ENCODE data around the gene TLE3.

Gene TLE3

DNA sequence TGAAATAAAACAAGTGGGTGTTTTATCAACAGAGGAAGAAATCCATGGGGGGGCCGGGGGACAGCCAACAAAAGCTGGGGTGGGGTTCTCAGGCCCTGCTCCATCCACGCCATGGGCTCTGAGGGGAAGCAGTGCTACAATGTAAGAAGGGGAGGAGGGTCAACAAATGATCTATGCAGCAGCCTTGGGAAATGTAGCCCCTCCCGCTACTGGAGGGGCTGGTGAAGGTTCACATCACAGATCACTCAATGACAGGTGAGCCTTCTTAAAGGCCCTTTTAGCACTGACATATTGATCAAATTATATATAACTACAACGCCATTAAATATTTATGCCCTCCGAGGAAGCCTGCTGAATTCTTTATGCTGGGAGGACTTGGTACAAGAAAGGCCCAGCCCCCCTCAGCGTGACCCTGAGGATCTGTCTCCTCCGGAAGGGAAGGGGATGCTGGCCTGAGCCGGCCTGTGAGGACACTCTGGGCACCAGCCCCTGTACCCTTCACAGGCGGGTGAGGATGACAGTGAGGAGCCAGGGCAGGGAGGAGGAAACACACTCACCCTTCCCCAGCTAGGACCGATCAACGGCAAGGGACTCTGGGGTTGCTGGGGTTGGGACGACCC, 15.3 kb downstream of the TLE3 start:
- no peak for DNase-seq

- no peak for DNase-seq
Observed at GRCh38 chr15:70081612-70082011, 16.1 kb downstream of the TLE3 start.

DNA sequence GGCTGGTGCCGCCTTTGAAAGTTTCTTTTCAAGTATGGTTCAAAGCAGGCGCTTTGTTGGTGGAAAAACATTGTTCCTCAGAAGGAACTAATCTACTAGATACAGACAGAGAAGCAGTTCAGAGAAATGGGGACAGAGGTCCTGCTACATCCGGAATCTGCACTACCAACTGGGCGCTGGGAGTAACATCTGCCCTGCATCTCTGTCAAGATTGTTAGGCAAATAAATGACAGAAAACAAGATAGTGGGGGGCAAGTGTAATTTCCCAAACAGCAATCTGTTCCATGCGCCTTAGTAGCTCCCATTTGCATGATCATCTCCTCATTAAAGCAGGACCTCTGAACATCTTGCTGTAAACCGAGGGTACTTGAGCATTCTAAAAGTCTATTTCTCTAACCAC, 17.4 kb downstream of the TLE3 start:
- no peak for DNase-seq

- no peak for DNase-seq
Observed at GRCh38 chr15:70079888-70080287, 17.8 kb downstream of the TLE3 start.

DNA sequence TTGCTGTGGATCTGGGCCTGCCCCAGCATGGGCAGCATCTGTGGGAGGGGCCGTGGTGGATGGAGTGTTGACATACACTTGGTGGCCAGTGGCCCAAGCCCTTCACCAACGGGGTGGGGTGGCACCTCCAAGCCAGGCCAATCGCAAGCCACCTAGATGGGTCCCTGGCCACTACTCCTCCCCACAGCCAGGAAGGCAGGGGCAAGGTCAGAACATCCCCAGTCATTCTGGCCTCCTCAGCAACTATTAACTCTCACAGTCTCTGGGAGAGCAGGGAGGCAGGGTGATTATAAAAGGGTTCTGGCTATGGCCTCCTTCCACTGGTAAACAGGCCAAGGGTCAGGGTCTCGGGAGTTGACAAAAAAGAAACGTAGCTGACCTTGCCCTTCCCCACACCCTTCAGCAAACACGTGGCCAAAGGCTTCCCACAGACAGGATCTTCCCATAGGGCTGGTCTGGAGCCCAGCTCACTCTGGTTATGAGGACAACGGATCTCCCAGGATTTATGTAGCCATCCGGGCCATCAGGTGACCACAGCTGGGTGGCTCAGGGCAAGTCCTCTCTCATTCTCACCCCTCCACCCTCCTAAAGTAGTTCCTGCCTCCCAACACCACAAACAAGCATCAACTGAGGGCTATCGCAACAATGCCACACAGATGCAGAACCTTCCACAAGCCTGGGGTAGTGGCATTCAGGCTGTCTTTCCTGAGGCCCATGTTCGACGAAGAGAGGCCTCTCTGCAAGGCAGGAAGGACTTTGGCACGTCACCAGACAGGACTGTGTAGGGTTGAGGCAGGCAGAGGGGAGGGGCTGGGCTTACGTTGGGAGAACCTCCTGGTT, 18.9 kb downstream of the TLE3 start:
- DNase-seq: no peak

- DNase-seq: no peak
Observed at GRCh38 chr15:70077188-70078147, 20.2 kb downstream of the TLE3 start.

- no peak for DNase-seq
Observed at GRCh38 chr15:70074380-70074779, 23.3 kb downstream of the TLE3 start.

DNA sequence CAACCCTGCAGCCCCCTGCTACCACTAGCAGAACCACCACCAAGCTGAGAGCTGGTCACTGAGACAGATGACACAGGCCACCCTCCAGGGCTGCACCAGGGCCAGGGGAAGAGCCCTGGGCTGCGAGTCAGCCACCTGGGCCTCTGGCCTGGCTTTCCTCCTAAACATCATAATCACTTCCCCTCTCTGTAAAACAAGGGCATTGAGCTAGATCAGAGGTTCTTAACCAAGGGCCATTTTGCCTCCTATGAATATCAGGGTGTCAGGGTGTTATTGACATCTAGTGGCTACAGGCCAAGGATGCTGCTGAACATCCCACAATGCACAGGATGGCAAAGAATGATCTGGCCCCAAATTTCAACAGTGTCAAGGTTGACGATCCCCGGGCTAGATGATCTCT, 25.2 kb downstream of the TLE3 start:
- no peak for DNase-seq

DNA sequence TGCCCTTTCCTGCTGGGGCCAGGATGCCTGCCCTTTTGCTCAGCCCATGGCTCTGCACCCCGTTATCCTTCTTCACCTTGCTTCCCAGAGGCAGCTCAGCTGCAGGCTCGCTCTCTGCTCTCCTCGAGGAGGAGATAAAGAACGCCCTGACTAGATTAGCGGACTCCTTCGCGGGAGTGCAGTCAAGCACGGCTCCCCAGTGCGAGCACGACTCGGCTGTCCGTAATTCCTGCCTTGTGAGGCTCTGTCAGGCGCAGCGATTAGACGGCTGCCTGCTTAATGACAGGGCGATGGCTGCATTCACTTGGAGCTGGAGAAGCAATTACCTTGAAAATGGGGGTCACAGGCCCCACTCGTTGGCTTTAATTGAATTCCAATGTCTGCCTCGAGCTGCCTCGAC, 25.9 kb downstream of the TLE3 start:
- no peak for DNase-seq

DNA sequence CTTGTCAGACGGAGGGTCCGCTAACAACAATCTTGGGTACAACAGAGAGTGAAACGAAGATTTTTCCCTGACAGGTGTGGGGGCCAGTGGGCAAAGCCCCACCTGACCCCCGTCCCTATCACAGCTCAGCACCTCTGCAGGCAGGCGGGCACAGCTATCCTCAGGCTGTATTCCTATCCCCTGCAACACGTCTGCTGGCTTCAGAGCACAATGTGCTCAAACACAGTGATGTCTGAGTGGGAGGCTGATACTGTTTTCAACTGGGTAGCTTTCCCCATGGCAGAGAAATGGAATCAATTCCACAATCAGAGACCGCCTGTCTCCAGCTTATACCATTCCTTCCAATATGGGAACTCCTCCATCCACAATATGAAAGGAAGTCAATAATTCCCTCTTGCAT, 28.0 kb downstream of the TLE3 start:
- no peak for DNase-seq

- DNase-seq: no peak
Observed at GRCh38 chr15:70068783-70069565, 28.7 kb downstream of the TLE3 start.

DNA sequence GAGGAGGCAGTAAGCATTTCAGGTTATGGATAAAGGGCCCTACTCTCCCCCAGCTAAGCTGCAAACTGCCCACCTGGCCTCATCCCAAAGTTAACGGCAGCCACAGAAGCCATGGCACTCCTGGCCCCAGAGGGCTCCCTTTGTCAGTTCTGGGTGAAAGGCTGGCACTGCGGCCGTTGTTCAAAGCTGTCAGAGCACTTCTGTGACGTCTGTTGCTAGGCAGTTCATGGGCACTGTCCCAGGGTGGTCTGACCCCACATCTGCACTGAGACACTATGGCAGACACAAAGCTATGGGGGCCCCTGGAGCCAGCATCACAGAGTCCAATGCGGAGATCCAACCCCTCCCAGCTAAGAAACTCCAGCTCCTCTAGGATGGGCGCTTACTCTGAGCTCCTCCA, 30.0 kb downstream of the TLE3 start:
- DNase-seq: no peak

DNA sequence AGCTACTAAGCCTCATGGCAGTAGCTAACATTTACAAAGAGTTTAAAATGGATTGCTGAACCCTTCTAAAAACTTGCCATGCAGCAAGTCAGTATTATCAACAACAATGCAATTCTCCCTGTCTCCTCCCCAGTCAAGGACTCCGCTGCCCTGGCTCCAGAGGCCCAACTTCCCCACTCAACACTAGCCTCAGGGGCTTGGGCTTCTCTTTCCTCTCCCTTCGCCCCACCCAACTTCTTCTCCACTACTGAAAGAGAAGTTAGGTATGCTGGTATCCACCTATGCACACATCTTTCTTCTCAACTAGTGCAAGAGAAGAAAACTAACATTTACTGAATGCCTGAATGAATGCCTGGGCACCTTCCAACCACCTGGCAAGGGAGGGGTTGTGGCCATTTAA, 30.7 kb downstream of the TLE3 start:
- DNase-seq: no peak

DNA sequence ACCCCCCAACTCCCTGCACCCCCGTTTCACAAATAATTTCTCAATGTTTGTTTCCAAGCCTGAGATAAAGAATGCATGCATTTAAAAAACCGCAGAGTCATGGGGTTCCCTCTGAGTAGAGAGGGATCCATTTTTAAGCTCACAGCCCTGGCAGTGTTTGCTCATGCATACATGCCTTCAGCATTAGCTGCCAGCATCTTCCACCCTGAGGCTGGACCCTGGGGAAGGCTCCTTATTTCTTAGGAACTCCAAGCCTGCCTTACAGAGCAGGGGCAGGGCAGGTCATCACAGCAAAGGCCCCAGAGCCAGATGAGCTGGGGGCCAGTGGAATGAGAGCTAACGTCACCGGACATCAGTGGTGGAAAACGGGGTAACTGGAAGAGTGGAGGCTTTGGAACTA, 31.3 kb downstream of the TLE3 start:
- DNase-seq: no peak

GRCh38 chr15:70066004-70066403, 31.7 kb downstream of the TLE3 start:
- no peak for DNase-seq

- no peak for DNase-seq
Observed at GRCh38 chr15:70065006-70065722, 32.6 kb downstream of the TLE3 start.

DNA sequence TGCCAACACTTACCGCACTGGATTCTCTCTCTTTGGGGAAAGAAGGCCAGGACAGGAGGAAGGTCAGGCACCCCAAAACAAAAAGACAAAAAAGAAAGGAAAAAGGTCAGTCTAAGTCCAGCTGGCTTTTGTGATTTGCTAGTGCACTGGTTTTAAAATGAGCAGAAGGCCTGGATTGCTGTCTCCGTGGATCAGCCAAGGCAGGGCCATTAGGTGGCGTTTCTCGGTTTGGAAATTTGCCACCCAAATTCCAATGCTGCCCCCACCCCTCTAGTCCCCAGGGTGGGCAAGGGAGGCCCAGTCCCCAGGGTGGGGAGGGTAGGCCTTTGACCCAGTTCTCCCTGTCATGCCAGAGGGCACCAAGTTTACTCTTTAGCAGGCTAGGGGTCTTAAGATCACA, 33.3 kb downstream of the TLE3 start:
- DNase-seq: no peak

- DNase-seq: no peak
Observed at GRCh38 chr15:70063980-70064379, 33.7 kb downstream of the TLE3 start.

GRCh38 chr15:70063261-70063925, 34.3 kb downstream of the TLE3 start:
- no peak for DNase-seq

DNA sequence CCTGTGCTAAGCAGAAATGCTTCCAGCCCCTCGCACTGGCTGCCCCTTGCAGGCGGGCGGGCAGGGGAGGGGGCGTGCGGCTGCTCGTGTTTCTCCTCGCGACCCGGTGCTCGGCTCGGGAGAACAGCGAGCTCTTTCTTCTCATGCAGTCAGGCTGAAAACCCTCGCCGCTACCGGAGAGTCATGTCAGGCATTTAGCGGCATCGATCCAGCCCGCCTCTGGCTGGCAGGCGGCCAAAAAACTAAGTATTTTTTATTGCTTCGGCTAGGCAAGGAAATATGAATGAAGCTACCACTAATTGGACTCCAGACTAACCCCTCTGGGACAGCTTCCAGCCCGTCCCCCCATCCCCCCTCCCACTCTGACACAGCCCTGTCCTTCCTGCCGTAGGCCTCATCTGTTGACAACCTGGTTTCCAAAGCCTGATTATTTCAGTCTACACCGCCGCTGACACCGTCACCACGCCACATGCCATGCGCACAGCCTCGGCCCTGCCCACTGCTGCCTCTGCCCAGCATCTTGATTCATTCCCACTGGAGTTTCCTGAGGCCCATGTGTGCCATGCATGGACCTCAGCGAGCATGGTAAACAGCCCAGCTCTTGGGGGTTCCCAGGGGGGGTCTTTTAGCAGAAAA, 35.3 kb downstream of the TLE3 start:
- DNase-seq: no peak

GRCh38 chr15:70061696-70062270, 35.9 kb downstream of the TLE3 start:
- no peak for DNase-seq
